ENCODE results near the gene PCDH17.

The PCDH17 gene

DNA sequence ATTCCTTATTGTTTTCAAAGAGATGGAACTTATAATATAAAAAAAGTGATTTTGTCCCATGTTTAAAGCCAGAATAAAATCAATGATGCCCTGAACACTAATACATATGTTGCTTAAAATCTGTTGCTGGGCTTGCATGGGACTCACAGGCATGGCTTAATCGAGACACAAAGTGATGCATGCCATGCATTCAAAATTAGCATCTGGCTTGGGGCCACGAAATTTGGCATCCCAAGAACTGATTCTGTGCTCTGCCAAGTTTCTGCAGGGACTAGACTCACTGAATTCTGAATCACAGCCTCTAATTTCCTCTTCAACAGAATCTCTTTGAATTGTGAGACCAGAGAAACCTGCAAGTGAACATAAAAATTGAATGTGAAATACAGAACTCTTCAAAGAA lies 109.2 kb downstream of the PCDH17 start:
- DNase-seq: no peak

DNA sequence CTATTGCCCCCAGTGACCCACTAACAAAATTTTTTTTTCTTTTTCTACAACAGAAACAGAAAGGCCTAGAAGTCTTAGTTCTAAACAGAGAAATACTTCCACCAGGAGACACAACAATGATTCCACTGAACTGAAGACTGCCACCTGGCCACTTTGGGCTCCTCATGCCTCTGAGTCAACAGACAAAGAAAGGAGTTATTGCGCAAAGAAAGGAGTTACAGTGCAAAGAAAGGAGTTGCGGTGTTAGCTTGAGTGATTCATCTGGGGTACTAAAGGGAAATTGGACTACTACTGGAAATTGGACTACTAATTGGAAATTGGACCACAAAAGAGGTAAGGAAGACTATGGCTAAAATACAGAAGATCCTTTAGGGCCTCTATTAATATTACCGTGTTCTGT lies 116.6 kb downstream of the PCDH17 start:
- no peak for DNase-seq

DNA sequence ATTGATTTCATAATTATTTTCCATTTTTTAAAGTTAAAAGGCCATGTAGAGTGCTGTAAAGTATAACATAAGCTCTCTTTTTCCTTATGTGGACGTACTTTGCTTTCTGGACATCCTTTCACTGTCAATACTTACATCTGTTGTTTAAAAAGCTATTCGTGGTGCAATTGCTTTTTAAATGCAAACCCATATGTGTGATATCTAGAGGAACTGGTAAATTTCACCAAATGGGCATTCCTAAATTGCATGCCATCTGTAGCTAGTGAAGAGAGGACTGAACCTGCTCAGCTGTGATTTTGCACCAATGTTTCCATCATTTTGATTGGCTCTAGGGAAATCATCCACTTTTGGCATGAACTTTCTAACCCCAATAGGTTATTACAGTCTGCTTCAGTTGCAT lies 129.4 kb downstream of the PCDH17 start:
- DNase-seq: no peak

GRCh38 chr13:57763689-57764088 lies 132.1 kb downstream of the PCDH17 start:
- DNase-seq: no peak
